Measurements from ENCODE around the gene LMTK3. TPM values are rescaled to one million over a fixed set of nuclear protein-coding genes. Genes with fewer than 3 reads are reported as not detected.
A peak's percentile ranks its signal among the peaks of the same experiment; 100 is the strongest.

LMTK3 gene
- total RNA-seq, 4 donors from 2014 or later: 0.12 to 0.47 (median 0.39) TPM

- ATAC-seq (ENCODE audit: low FRiP score): no peak
- no peak for TF ChIP-seq CTCF (IDR thresholded peaks at IDR 0.05)
Observed at GRCh38 chr19:48507911-48508439, 3.7 kb downstream of the LMTK3 start.

GRCh38 chr19:48506138-48506733 is 5.4 kb downstream of the LMTK3 start:
- TF ChIP-seq CTCF (IDR thresholded peaks at IDR 0.05): no peak
- ATAC-seq (ENCODE audit: low FRiP score) (no peak), DNase-seq (ENCODE audit: low spot score) (no peak)

More at GRCh38 chr19:48507911-48508439, 3.7 kb downstream of the LMTK3 start:
- no peak for DNase-seq (ENCODE audit: low spot score)

DNA sequence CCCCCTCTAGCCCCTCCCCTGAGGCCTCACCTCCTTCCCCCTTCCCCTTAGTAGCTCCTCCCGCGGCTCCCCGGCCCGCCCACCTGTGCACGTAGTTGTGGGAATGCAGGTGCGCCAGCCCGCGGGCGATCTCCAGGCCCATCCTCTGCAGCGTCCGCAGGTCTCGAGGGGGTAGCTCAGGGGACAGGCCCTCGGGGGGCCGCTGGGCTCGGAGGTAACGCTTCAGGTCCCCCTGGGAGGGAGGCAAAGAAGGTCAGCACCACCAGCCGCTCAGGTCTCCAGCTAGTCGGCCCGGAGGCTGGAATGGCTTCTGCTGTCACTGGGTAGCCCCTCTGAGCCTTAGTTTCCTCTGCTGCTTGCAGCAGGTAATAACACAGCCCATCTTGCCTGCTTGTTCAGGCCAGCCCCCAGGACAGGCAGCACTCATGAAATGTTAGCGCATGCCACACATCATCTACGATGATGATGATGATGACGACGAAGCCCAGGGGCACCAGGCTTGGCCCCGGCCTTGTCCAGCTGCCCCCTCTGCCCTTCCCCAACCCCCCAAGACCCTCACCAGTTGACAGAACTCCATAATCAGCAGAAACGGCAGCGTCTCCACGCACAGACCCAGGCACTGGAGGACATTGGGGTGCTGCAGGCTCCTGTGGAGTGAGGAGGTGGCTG is 9.2 kb downstream of the LMTK3 start:
- no peak for TF ChIP-seq CTCF (IDR thresholded peaks at IDR 0.05)
- no peak for DNase-seq (ENCODE audit: low spot score)
- ATAC-seq (ENCODE audit: low FRiP score): peak; percentile 19

- no peak for TF ChIP-seq CTCF (IDR thresholded peaks at IDR 0.05)
- ATAC-seq (ENCODE audit: low FRiP score): peak; percentile 61
- peak; percentile 42 for DNase-seq (ENCODE audit: low spot score)
Observed at GRCh38 chr19:48501494-48502349, 9.9 kb downstream of the LMTK3 start.

- DNase-seq (ENCODE audit: low spot score) (no peak), ATAC-seq (ENCODE audit: low FRiP score) (no peak)
- TF ChIP-seq CTCF (IDR thresholded peaks at IDR 0.05): no peak
Observed at GRCh38 chr19:48500830-48501493, 10.7 kb downstream of the LMTK3 start.

GRCh38 chr19:48499316-48500090 is 12.1 kb downstream of the LMTK3 start:
- ATAC-seq (ENCODE audit: low FRiP score): no peak
- TF ChIP-seq CTCF (IDR thresholded peaks at IDR 0.05): no peak
- no peak for DNase-seq (ENCODE audit: low spot score)
